GM23338 (cell line): ENCODE results near the gene GFI1B. TPM values are rescaled to one million over a fixed set of nuclear protein-coding genes. Genes with fewer than 3 reads are reported as not detected.

Source experiments
- ATAC-seq: fragments of 200-7000 bp; cut with Tn5 transposase; 3 replicates; pipeline ENCODE4 v1.9.1; 2020
- DNase-seq: peaks from one replicate; pipeline ENCODE4 v3.0.0-alpha.2; 2015; ENCODE audit warnings: low spot score
- H2AFZ ChIP-seq: fragments of 200-600 bp; sonication (generic); 2 replicates; pipeline ENCODE4 v1.8.0; 2016; ENCODE audit warnings: antibody characterized with exemption, mild to moderate bottlenecking, moderate library complexity
- H3F3A ChIP-seq: fragments of 200-600 bp; sonication (generic); replicated peaks from 2 replicates; pipeline ENCODE4 v1.8.0; 2017; ENCODE audit warnings: antibody characterized with exemption, mixed run types, low read depth
- H3K27ac ChIP-seq: fragments of 200-600 bp; sonication (generic); 2 replicates; pipeline ENCODE4 v1.6.1; 2016; ENCODE audit warnings: low read depth
- H3K27me3 ChIP-seq: fragments of 200-600 bp; sonication (generic); 2 replicates; pipeline ENCODE4 v1.8.0; 2016; ENCODE audit warnings: mild to moderate bottlenecking, mixed run types, moderate library complexity; ENCODE audit not compliant: insufficient read depth
- H3K36me3 ChIP-seq: fragments of 200-600 bp; sonication (generic); 2 replicates; pipeline ENCODE4 v1.8.0; 2016; ENCODE audit warnings: mild to moderate bottlenecking; ENCODE audit not compliant: insufficient read depth
- H3K4me1 ChIP-seq: fragments of 200-600 bp; sonication (generic); 2 replicates; pipeline ENCODE4 v1.8.0; 2016; ENCODE audit warnings: mild to moderate bottlenecking, moderate library complexity; ENCODE audit not compliant: insufficient read depth
- H3K4me2 ChIP-seq: fragments of 200-600 bp; sonication (generic); 2 replicates; pipeline ENCODE4 v1.7.1; 2017; ENCODE audit warnings: mixed run types
- H3K4me3 ChIP-seq: fragments of 200-600 bp; sonication (generic); 2 replicates; pipeline ENCODE4 v1.6.1; 2016; ENCODE audit warnings: mixed run types
- H3K79me2 ChIP-seq: fragments of 200-600 bp; sonication (generic); replicated peaks from 2 replicates; pipeline ENCODE4 v1.8.0; 2017; ENCODE audit warnings: mild to moderate bottlenecking; ENCODE audit not compliant: insufficient read depth
- H3K9me2 ChIP-seq: fragments of 200-600 bp; sonication (generic); 2 replicates; pipeline ENCODE4 v1.8.0; 2017; ENCODE audit not compliant: insufficient read depth
- H4K20me1 ChIP-seq: fragments of 200-600 bp; sonication (generic); replicated peaks from 2 replicates; pipeline ENCODE4 v1.8.0; 2017; ENCODE audit warnings: mild to moderate bottlenecking; ENCODE audit not compliant: insufficient read depth
- H3K27ac Mint-ChIP-seq: 2 replicates; pipeline ENCODE4 v1.8.0; 2020; ENCODE audit warnings: inconsistent platforms, mild to moderate bottlenecking, moderate library complexity, mixed read lengths
- H3K27me3 Mint-ChIP-seq: 3 replicates; pipeline ENCODE4 v1.8.0; 2022; ENCODE audit warnings: low read depth, mild to moderate bottlenecking, moderate library complexity, mixed read lengths, inconsistent platforms; ENCODE audit not compliant: insufficient read depth, poor library complexity
- H3K36me3 Mint-ChIP-seq: 3 replicates; pipeline ENCODE4 v1.8.0; 2021; ENCODE audit warnings: low read depth, mild to moderate bottlenecking, inconsistent platforms, moderate library complexity, mixed read lengths
- H3K4me1 Mint-ChIP-seq: 3 replicates; pipeline ENCODE4 v1.8.0; 2020; ENCODE audit warnings: mild to moderate bottlenecking, inconsistent platforms, mixed read lengths
- H3K4me3 Mint-ChIP-seq: 3 replicates; pipeline ENCODE4 v1.8.0; 2021; ENCODE audit warnings: moderate library complexity, mild to moderate bottlenecking, inconsistent platforms, mixed read lengths
- H3K9me3 Mint-ChIP-seq: 3 replicates; pipeline ENCODE4 v1.8.0; 2020; ENCODE audit warnings: moderate library complexity, mild to moderate bottlenecking, inconsistent platforms, mixed read lengths
- CREB1 ChIP-seq: fragments of 250-450 bp; sonication (Bioruptor Pico); IDR thresholded peaks from 2 replicates; pipeline ENCODE4 v1.5.0; 2020; ENCODE audit warnings: low read depth, mild to moderate bottlenecking, moderate library complexity
- EZH2 ChIP-seq: fragments of 200-600 bp; sonication (generic); IDR thresholded peaks from one replicate; pipeline ENCODE4 v1.8.0; 2017; ENCODE audit warnings: antibody characterized with exemption, mild to moderate bottlenecking, low read depth; ENCODE audit not compliant: unreplicated experiment
- EZH2phosphoT487 ChIP-seq: fragments of 200-600 bp; sonication (generic); IDR thresholded peaks from one replicate; pipeline ENCODE4 v1.8.1; 2018; ENCODE audit warnings: antibody characterized with exemption; ENCODE audit not compliant: unreplicated experiment
- JUNB ChIP-seq: IDR thresholded peaks from one replicate; pipeline ENCODE4 v1.6.1; 2016; ENCODE audit warnings: antibody characterized with exemption; ENCODE audit not compliant: unreplicated experiment
- NANOG ChIP-seq: IDR thresholded peaks from 2 replicates; pipeline ENCODE4 v1.6.1; 2016; ENCODE audit warnings: antibody characterized with exemption, borderline replicate concordance
- POLR2AphosphoS5 ChIP-seq: IDR thresholded peaks from 2 replicates; pipeline ENCODE4 v1.6.1; 2016; ENCODE audit warnings: antibody characterized with exemption, low read depth
- STAT1 ChIP-seq: IDR thresholded peaks from one replicate; pipeline ENCODE4 v1.6.1; 2016; ENCODE audit warnings: antibody characterized with exemption; ENCODE audit not compliant: unreplicated experiment
- ZNF114 ChIP-seq: fragments of 250-450 bp; sonication (Bioruptor Pico); IDR thresholded peaks from 2 replicates; pipeline ENCODE4 v1.5.0; 2020; ENCODE audit warnings: mild to moderate bottlenecking, moderate library complexity
- ZNF331 ChIP-seq: fragments of 250-450 bp; sonication (Bioruptor Pico); IDR thresholded peaks from 2 replicates; pipeline ENCODE4 v1.5.0; 2020; ENCODE audit warnings: low read depth, mild to moderate bottlenecking, moderate library complexity
- polyA plus RNA-seq: library from polyadenylated mRNA; unstranded; fragments of >200 nt; fragmentation: Nextera tagmentation; extraction: Ambion mirVana; gene quantifications from 2 replicates; pipeline ENCODE4 v1.2.1, GENCODE V29; 2016
- total RNA-seq: library from RNA; depleted of rRNA; stranded (reverse); fragments of >200 nt; shearing (Covaris generic); gene quantifications from 2 replicates; pipeline ENCODE4 v1.2.3, GENCODE V29; 2014
- TF ChIP-seq, protein P1 (sequence below), 2 experiments: fragments of 200-600 bp in 1 of 2; sonication (generic) in 1 of 2; conservative IDR thresholded peaks; 2 replicates each; pipeline versions ENCODE4 v1.5.1 to v1.6.1; 2016 to 2017; ENCODE audit warnings: antibody characterized with exemption in 2 of 2, low read depth in 2 of 2, mild to moderate bottlenecking in 2 of 2, moderate library complexity in 1 of 2
- TF ChIP-seq, protein P2 (sequence below): IDR thresholded peaks from one replicate; pipeline ENCODE4 v1.6.1; 2018; ENCODE audit warnings: antibody characterized with exemption; ENCODE audit not compliant: unreplicated experiment
- TF ChIP-seq, protein P3 (sequence below): IDR thresholded peaks from 2 replicates; pipeline ENCODE4 v1.6.1; 2016; ENCODE audit warnings: antibody characterized with exemption

GFI1B gene
- total and polyA plus RNA-seq, 2 experiments from 2014 or later: 0.38 TPM; not detected in 1

DNA sequence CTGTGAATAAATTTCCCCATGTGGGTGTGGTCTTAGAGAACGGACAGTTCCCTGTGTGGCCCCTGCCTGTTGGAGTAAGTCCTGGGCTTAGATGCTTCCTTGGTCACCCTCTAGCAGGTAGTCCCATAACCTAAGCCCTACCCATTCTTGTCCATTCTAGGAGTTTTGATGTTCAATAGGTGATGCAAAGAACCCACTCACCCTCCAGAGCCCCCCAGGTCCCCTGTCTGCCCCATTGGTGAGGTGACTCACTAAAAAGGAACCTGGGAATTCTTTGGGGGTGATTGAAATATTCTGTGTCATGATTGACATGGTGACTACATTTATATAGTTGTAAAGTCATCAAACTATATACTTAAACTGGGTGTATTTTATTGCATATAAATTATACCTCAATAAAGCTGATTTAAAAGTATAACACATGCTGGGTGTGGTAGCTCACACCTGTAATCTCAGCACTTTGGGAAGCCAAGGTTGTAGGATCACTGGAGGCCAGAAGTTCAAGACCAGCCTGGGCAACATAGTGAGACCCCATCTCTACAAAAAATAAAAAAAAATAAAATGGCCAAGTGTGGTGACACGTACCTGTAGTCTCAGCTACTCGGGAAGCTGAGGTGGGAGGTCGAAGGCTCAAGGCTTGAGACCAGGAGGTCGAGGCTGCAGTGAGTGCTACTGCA, 31.6 kb downstream of the GFI1B start:
- Histone ChIP-seq H3K27ac (no peak overlapping the region), H3K9me2 (0 out of 2 replicates have a peak, but pooled peaks cover 3% of the 10 kb centered on the region), H3K27me3 (peaks cover 19% of the 10 kb centered on the region), H3K4me3 (no peak overlapping the region), H3K79me2 (no peaks in the 10 kb centered on the region), H3K4me1 (no peaks in the 10 kb centered on the region), H3F3A (no peaks in the 10 kb centered on the region), H2AFZ (no peak overlapping the region), H4K20me1 (no peaks in the 10 kb centered on the region), H3K4me2 (no peak overlapping the region), H3K36me3 (no peaks in the 10 kb centered on the region)
- H3K36me3 Mint-ChIP-seq: no peaks in the 10 kb centered on the region
- ATAC-seq (no peak), DNase-seq (no peak)
- peaks cover 15% of the 10 kb centered on the region for H3K27me3 Mint-ChIP-seq
- H3K4me3 Mint-ChIP-seq: no peak overlapping the region
- H3K4me1 Mint-ChIP-seq: peaks cover 4% of the 10 kb centered on the region; the same call in 2 of the 3 replicates
- no peak overlapping the region for H3K27ac Mint-ChIP-seq
- TF ChIP-seq STAT1: no peak
- TF ChIP-seq CREB1: no peak
- TF ChIP-seq JUNB: no peak
- TF ChIP-seq, protein P1, sequence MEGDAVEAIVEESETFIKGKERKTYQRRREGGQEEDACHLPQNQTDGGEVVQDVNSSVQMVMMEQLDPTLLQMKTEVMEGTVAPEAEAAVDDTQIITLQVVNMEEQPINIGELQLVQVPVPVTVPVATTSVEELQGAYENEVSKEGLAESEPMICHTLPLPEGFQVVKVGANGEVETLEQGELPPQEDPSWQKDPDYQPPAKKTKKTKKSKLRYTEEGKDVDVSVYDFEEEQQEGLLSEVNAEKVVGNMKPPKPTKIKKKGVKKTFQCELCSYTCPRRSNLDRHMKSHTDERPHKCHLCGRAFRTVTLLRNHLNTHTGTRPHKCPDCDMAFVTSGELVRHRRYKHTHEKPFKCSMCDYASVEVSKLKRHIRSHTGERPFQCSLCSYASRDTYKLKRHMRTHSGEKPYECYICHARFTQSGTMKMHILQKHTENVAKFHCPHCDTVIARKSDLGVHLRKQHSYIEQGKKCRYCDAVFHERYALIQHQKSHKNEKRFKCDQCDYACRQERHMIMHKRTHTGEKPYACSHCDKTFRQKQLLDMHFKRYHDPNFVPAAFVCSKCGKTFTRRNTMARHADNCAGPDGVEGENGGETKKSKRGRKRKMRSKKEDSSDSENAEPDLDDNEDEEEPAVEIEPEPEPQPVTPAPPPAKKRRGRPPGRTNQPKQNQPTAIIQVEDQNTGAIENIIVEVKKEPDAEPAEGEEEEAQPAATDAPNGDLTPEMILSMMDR (conservative IDR thresholded peaks at IDR 0.05; ENCODE audit: low read depth in 2 of 2): no peak
- TF ChIP-seq, protein P2, sequence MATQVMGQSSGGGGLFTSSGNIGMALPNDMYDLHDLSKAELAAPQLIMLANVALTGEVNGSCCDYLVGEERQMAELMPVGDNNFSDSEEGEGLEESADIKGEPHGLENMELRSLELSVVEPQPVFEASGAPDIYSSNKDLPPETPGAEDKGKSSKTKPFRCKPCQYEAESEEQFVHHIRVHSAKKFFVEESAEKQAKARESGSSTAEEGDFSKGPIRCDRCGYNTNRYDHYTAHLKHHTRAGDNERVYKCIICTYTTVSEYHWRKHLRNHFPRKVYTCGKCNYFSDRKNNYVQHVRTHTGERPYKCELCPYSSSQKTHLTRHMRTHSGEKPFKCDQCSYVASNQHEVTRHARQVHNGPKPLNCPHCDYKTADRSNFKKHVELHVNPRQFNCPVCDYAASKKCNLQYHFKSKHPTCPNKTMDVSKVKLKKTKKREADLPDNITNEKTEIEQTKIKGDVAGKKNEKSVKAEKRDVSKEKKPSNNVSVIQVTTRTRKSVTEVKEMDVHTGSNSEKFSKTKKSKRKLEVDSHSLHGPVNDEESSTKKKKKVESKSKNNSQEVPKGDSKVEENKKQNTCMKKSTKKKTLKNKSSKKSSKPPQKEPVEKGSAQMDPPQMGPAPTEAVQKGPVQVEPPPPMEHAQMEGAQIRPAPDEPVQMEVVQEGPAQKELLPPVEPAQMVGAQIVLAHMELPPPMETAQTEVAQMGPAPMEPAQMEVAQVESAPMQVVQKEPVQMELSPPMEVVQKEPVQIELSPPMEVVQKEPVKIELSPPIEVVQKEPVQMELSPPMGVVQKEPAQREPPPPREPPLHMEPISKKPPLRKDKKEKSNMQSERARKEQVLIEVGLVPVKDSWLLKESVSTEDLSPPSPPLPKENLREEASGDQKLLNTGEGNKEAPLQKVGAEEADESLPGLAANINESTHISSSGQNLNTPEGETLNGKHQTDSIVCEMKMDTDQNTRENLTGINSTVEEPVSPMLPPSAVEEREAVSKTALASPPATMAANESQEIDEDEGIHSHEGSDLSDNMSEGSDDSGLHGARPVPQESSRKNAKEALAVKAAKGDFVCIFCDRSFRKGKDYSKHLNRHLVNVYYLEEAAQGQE: no peak
- TF ChIP-seq NANOG: no peak
- TF ChIP-seq ZNF331 (CRISPR knock-in tag): no peak
- TF ChIP-seq ZNF114 (CRISPR knock-in tag): no peak
- no peak for TF ChIP-seq EZH2phosphoT487
- H3K9me3 Mint-ChIP-seq: peaks cover under 1% of the 10 kb centered on the region

DNA sequence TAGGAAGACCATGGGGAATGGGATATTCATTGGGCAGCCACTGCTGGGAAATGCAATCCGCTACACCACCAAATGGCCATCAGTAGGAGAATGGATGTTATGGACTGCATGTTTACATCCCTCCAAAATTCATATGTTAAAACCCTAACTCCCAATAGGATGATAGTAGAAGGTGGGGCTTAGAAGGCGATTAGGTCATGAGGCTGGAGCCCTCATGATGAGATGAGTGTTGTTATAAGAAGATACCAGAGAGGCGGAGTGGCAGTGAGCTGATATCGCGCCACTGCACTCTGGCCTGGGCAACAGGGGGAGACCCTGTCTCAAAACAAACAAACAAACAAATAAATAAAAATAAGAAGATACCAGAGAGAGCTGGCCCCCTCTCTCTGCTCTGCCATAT, 36.2 kb downstream of the GFI1B start:
- Histone ChIP-seq H2AFZ (no peak overlapping the region), H3K79me2 (no peaks in the 10 kb centered on the region), H3K27me3 (0 out of 2 replicates have a peak, but pooled peaks cover 4% of the 10 kb centered on the region), H3K4me3 (no peak overlapping the region), H3K4me2 (no peak overlapping the region), H3F3A (no peaks in the 10 kb centered on the region), H3K4me1 (no peaks in the 10 kb centered on the region), H3K36me3 (no peaks in the 10 kb centered on the region), H3K27ac (no peak overlapping the region), H4K20me1 (no peaks in the 10 kb centered on the region), H3K9me2 (0 out of 2 replicates have a peak, but pooled peaks cover 3% of the 10 kb centered on the region)
- Mint-ChIP-seq H3K4me1 (no peaks in the 10 kb centered on the region), H3K9me3 (peaks cover 9% of the 10 kb centered on the region), H3K27me3 (peaks cover 4% of the 10 kb centered on the region), H3K36me3 (no peaks in the 10 kb centered on the region), H3K4me3 (no peak overlapping the region), H3K27ac (no peak overlapping the region)
- DNase-seq (no peak), ATAC-seq (no peak)
- TF ChIP-seq EZH2: no peak
- no peak for TF ChIP-seq ZNF331 (CRISPR knock-in tag)
- TF ChIP-seq JUNB: no peak
- TF ChIP-seq, protein P1 (conservative IDR thresholded peaks at IDR 0.05; ENCODE audit: low read depth in 2 of 2): no peak
- TF ChIP-seq, protein P3, sequence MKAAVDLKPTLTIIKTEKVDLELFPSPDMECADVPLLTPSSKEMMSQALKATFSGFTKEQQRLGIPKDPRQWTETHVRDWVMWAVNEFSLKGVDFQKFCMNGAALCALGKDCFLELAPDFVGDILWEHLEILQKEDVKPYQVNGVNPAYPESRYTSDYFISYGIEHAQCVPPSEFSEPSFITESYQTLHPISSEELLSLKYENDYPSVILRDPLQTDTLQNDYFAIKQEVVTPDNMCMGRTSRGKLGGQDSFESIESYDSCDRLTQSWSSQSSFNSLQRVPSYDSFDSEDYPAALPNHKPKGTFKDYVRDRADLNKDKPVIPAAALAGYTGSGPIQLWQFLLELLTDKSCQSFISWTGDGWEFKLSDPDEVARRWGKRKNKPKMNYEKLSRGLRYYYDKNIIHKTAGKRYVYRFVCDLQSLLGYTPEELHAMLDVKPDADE: no peak
- TF ChIP-seq CREB1: no peak
- TF ChIP-seq POLR2AphosphoS5: no peak
- no peak for TF ChIP-seq STAT1
- TF ChIP-seq NANOG: no peak
- TF ChIP-seq EZH2phosphoT487: no peak
- no peak for TF ChIP-seq ZNF114 (CRISPR knock-in tag)
